Measurements from ENCODE around the gene LRRC7. TPM values are rescaled to one million over a fixed set of nuclear protein-coding genes. Genes with fewer than 3 reads are reported as not detected.

The LRRC7 gene
- polyA plus RNA-seq, 1 of the 3 experiments (the other 2 are of a cell fraction): 0.02 TPM

DNA sequence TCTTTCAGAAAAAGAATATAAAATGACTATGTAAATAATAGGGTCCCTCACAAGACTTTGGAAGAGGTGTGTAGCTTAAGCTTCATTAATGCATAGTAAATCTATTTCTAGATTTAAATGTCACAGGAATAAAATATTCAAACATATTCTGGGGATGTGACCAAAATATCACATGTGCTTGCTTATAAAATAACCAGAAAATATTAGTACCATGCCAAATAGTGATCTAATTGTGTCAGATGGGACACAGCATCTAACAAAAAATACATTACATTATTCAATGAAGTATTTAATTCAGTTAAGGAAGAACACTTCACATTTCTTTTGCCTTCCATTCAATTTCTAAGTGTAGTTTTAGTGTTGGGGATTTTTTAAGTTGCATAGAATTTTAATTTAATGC lies 458.1 kb downstream of the LRRC7 start:
- H3K4me2 ChIP-seq: no peak overlapping the region
- no peaks in the 10 kb centered on the region for H3K27me3 ChIP-seq (ENCODE audit: insufficient read depth)
- H3K36me3 ChIP-seq (replicated peaks in 1 of 2; ENCODE audit: control insufficient read depth in 1 of 2, insufficient read depth in 2 of 2, low read length in 1 of 2): no peaks in the 10 kb centered on the region
- H3K9me3 ChIP-seq: no peaks in the 10 kb centered on the region
- no peak for DNase-seq
- ChIA-PET CTCF (interaction anchor here (1.8 kb wide), 1 partner anchor 16 kb away, joined by 4 read pairs; no protein-coding TSS in a partner anchor), POLR2A (interaction anchor here (0.7 kb wide), 1 partner anchor 117 kb away, joined by 5 read pairs; no protein-coding TSS in a partner anchor)
- H3K79me2 ChIP-seq (ENCODE audit: insufficient read depth): no peaks in the 10 kb centered on the region
- H3K9ac ChIP-seq: no peak overlapping the region
- no peak overlapping the region for H3K27ac ChIP-seq (ENCODE audit: low read depth in 2 of 2, low read length in 1 of 2)
- TF ChIP-seq YY1 (IDR thresholded peaks at IDR 0.05; ENCODE audit: low read depth) (no peak), GABPA (IDR thresholded peaks at IDR 0.05; ENCODE audit: low read depth) (no peak), JUND (IDR thresholded peaks at IDR 0.05) (no peak), EP300 (IDR thresholded peaks at IDR 0.05; ENCODE audit: borderline replicate concordance in 1 of 2, low read depth in 1 of 2, low read length in 1 of 2) (no peak), SIN3A (IDR thresholded peaks at IDR 0.05; ENCODE audit: borderline replicate concordance, low read depth, low read length) (no peak), TAF1 (IDR thresholded peaks at IDR 0.05; ENCODE audit: borderline replicate concordance, low read depth, low read length) (no peak), RXRA (IDR thresholded peaks at IDR 0.05; ENCODE audit: borderline replicate concordance, low read depth) (no peak), FOXJ3 (CRISPR knock-in tag; IDR thresholded peaks at IDR 0.05) (no peak), ELF1 (IDR thresholded peaks at IDR 0.05) (no peak), POLR2AphosphoS5 (IDR thresholded peaks at IDR 0.05; ENCODE audit: low read depth, low read length) (no peak), MEF2A (IDR thresholded peaks at IDR 0.05; ENCODE audit: borderline replicate concordance, low read depth) (no peak), CHD2 (IDR thresholded peaks at IDR 0.05; ENCODE audit: low read length, partially characterized antibody) (no peak), FOXM1 (IDR thresholded peaks at IDR 0.05; ENCODE audit: low read depth) (no peak), NFIC (IDR thresholded peaks at IDR 0.05; ENCODE audit: borderline replicate concordance) (no peak), NRF1 (IDR thresholded peaks at IDR 0.05; ENCODE audit: low read depth, low read length) (no peak)
- TF ChIP-seq, protein P1, sequence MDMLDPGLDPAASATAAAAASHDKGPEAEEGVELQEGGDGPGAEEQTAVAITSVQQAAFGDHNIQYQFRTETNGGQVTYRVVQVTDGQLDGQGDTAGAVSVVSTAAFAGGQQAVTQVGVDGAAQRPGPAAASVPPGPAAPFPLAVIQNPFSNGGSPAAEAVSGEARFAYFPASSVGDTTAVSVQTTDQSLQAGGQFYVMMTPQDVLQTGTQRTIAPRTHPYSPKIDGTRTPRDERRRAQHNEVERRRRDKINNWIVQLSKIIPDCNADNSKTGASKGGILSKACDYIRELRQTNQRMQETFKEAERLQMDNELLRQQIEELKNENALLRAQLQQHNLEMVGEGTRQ (IDR thresholded peaks at IDR 0.05; ENCODE audit: borderline replicate concordance, low read depth, low read length): no peak
- TF ChIP-seq, protein P2, sequence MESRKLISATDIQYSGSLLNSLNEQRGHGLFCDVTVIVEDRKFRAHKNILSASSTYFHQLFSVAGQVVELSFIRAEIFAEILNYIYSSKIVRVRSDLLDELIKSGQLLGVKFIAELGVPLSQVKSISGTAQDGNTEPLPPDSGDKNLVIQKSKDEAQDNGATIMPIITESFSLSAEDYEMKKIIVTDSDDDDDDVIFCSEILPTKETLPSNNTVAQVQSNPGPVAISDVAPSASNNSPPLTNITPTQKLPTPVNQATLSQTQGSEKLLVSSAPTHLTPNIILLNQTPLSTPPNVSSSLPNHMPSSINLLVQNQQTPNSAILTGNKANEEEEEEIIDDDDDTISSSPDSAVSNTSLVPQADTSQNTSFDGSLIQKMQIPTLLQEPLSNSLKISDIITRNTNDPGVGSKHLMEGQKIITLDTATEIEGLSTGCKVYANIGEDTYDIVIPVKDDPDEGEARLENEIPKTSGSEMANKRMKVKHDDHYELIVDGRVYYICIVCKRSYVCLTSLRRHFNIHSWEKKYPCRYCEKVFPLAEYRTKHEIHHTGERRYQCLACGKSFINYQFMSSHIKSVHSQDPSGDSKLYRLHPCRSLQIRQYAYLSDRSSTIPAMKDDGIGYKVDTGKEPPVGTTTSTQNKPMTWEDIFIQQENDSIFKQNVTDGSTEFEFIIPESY (IDR thresholded peaks at IDR 0.05; ENCODE audit: borderline replicate concordance, low read depth): no peak
- TF ChIP-seq, protein P3, sequence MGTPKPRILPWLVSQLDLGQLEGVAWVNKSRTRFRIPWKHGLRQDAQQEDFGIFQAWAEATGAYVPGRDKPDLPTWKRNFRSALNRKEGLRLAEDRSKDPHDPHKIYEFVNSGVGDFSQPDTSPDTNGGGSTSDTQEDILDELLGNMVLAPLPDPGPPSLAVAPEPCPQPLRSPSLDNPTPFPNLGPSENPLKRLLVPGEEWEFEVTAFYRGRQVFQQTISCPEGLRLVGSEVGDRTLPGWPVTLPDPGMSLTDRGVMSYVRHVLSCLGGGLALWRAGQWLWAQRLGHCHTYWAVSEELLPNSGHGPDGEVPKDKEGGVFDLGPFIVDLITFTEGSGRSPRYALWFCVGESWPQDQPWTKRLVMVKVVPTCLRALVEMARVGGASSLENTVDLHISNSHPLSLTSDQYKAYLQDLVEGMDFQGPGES (IDR thresholded peaks at IDR 0.05; ENCODE audit: low read depth, low read length): no peak
- TF ChIP-seq, protein P4, sequence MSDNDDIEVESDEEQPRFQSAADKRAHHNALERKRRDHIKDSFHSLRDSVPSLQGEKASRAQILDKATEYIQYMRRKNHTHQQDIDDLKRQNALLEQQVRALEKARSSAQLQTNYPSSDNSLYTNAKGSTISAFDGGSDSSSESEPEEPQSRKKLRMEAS (IDR thresholded peaks at IDR 0.05; ENCODE audit: low read depth): no peak
- TF ChIP-seq, protein P5, sequence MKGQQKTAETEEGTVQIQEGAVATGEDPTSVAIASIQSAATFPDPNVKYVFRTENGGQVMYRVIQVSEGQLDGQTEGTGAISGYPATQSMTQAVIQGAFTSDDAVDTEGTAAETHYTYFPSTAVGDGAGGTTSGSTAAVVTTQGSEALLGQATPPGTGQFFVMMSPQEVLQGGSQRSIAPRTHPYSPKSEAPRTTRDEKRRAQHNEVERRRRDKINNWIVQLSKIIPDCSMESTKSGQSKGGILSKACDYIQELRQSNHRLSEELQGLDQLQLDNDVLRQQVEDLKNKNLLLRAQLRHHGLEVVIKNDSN (IDR thresholded peaks at IDR 0.05; ENCODE audit: borderline replicate concordance, low read depth): no peak
- H3K4me1 ChIP-seq (ENCODE audit: control insufficient read depth in 1 of 2, insufficient read depth in 2 of 2, low read depth in 1 of 2, low read length in 1 of 2): no peaks in the 10 kb centered on the region
- H3K4me3 ChIP-seq (ENCODE audit: low read depth in 2 of 2, low read length in 1 of 2): no peak overlapping the region
- H3F3A ChIP-seq (replicated peaks; ENCODE audit: insufficient read depth): no peaks in the 10 kb centered on the region
- H2AFZ ChIP-seq (ENCODE audit: low read depth): no peak overlapping the region
- H3K9me2 ChIP-seq: no peaks in the 10 kb centered on the region; the same call in 1 of the 2 replicates
- H4K20me1 ChIP-seq (ENCODE audit: insufficient read depth): no peaks in the 10 kb centered on the region

Measured in SK-N-SH (cell line).